LNCAP (cell line): ENCODE data around the gene CPNE9.

Source experiments
- CTCF ChIP-seq: fragments of 450-650 bp; IDR thresholded peaks from 2 replicates; pipeline ENCODE4 v1.5.1; 2017; ENCODE audit warnings: mild to moderate bottlenecking

Gene CPNE9

DNA sequence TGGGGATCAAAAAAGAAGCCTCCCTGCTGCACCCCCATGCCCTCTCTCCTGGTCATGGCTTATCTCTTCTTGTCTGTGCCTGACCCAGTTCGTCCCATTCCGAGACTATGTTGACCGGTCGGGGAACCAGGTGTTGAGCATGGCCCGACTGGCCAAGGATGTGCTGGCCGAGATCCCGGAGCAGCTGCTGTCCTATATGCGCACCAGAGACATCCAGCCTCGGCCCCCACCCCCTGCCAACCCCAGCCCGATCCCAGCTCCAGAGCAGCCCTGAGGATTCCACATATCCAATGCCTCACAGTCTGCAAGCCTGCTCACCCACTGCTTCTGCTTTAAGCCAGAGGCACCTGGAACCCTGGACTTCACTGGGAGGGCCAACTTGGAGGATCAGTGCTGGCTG is 25.8 kb downstream of the CPNE9 start:
- TF ChIP-seq CTCF: no peak

- TF ChIP-seq CTCF: no peak
These were observed 27.1 kb downstream of the CPNE9 start for GRCh38 chr3:9730657-9731205.

- no peak for TF ChIP-seq CTCF
These were observed 27.8 kb downstream of the CPNE9 start, which contains the start of gene BRPF1 for GRCh38 chr3:9731206-9732079. Gene BRPF1 (plus strand): TSS chr3:9731735. CDS start chr3:9734141, 2,406 bp downstream.

GRCh38 chr3:9732080-9732739 is 28.6 kb downstream of the CPNE9 start:
- no peak for TF ChIP-seq CTCF

- no peak for TF ChIP-seq CTCF
These were observed 29.1 kb downstream of the CPNE9 start for GRCh38 chr3:9732740-9733115.

DNA sequence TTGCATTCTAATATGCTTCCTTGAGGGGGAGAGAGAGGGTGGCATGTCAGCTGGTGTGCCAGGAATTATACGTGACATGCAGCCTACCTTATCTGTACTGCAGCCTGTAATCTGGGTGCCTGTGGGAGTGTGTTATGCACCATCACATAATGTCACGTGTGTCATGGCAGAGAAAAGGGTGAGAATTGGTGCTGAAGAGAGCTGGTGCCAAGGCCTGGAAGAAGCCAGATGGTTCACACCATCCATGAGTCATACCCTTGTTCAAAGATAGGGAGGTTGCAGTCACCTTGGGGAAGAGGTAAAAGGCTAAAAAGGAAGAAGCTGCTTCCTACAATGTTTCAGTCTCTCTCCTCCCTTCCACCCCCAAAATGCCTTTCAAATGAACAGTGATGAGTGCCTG is 33.2 kb downstream of the CPNE9 start:
- TF ChIP-seq CTCF: no peak

GRCh38 chr3:9739181-9739580 is 35.5 kb downstream of the CPNE9 start:
- TF ChIP-seq CTCF: no peak
